GM13977 (cell line): ENCODE data around the gene SLC22A8.

Source experiments
- DNase-seq: peaks from one replicate; pipeline ENCODE4 v3.0.0; 2012; ENCODE audit warnings: low spot score
- in situ Hi-C: fragments of 300-500 bp; cut with MboI; formaldehyde crosslinking; loops from one replicate; pipeline ENCODE4 v1.12.0; 2022; ENCODE audit warnings: low sequenced_read_pairs, low pct_unique_long_range_greater_than_20kb, mixed read lengths, inconsistent platforms; ENCODE audit not compliant: unreplicated experiment
- TF ChIP-seq, protein P1 (sequence below): IDR thresholded peaks from 2 replicates; pipeline ENCODE4 v1.5.1; 2012; ENCODE audit warnings: mild to moderate bottlenecking, control low read depth; ENCODE audit not compliant: insufficient read depth; ENCODE audit errors: extremely low read depth, missing control alignments

The SLC22A8 gene

DNA sequence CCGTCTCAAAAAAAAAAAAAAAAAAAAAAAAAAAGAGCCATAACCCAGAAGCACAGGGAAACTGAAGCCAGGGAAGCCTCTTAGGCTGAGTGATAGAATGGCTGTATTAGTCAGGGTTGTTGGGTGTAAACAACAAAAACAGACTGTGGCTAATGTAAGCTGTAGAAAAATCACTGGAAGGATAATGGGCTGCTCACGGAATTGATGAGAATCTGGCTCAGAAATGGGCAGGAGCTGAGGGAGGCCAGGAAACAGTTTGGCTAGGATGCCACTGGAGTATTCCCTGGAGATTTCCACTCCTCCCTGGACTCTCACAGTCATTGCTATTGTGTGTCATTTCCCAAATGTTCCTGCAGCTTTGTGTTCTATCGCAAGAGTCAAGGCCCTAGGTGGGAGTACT is 53.2 kb downstream of the SLC22A8 start:
- DNase-seq = no peak
- in situ Hi-C loops = no loop called here
- TF ChIP-seq, protein P1, sequence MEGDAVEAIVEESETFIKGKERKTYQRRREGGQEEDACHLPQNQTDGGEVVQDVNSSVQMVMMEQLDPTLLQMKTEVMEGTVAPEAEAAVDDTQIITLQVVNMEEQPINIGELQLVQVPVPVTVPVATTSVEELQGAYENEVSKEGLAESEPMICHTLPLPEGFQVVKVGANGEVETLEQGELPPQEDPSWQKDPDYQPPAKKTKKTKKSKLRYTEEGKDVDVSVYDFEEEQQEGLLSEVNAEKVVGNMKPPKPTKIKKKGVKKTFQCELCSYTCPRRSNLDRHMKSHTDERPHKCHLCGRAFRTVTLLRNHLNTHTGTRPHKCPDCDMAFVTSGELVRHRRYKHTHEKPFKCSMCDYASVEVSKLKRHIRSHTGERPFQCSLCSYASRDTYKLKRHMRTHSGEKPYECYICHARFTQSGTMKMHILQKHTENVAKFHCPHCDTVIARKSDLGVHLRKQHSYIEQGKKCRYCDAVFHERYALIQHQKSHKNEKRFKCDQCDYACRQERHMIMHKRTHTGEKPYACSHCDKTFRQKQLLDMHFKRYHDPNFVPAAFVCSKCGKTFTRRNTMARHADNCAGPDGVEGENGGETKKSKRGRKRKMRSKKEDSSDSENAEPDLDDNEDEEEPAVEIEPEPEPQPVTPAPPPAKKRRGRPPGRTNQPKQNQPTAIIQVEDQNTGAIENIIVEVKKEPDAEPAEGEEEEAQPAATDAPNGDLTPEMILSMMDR = no peak

DNA sequence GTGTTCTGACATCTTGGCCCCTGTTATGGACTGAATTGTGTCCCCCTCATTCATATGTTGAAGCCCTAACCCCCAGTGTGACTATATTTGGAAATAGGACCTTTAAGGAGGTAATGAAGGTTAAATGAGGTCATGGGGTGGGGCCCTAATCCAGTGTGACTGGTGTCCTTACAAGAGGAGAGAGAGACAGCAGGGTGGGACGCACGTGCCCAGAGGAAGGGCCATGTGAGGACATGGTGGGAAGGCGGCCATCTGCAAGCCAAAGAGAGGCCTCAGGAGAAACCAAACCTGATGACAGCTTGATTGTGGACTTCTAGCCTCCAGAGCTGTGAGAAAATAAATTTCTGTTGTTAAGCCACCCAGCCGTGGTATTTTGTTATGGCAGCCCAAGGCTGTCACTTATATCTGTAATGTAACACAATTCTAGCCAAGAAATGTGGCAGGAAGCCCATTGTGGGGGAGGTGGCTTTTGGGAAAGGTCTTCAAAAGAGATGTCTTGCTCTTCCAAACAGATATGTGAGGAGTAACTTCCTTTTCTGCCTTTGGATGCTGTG is 54.5 kb downstream of the SLC22A8 start:
- DNase-seq = no peak
- TF ChIP-seq, protein P1 = no peak
- in situ Hi-C loops = no loop called here

DNA sequence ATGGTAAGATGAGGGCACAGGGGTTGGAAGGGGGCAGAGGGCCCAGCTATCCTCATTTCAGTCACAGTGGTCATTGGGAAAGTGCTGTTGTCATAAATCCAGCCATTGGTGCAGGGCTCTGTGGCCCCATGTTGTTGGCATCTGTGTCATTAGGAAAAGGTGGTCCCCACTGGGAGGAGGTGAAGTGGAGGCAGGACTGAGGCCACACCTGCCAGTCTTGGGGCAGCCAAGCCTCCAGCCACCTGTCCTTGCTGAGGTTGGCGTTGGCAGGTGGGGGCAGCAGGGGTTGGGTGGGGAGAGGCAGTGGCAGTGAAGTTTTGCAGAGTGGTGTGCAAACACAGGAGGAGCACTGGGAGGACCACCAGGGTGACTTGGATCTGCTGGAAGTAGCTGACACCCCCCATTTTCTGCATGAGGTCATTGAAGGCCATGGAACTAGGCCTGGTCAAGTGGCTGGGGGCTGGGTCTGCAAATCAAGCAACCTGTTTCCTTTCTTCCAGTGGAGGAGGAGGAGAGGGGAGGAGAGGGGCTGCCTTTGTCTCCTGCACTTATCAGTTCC is 56.1 kb downstream of the SLC22A8 start:
- in situ Hi-C loops = no loop called here

DNA sequence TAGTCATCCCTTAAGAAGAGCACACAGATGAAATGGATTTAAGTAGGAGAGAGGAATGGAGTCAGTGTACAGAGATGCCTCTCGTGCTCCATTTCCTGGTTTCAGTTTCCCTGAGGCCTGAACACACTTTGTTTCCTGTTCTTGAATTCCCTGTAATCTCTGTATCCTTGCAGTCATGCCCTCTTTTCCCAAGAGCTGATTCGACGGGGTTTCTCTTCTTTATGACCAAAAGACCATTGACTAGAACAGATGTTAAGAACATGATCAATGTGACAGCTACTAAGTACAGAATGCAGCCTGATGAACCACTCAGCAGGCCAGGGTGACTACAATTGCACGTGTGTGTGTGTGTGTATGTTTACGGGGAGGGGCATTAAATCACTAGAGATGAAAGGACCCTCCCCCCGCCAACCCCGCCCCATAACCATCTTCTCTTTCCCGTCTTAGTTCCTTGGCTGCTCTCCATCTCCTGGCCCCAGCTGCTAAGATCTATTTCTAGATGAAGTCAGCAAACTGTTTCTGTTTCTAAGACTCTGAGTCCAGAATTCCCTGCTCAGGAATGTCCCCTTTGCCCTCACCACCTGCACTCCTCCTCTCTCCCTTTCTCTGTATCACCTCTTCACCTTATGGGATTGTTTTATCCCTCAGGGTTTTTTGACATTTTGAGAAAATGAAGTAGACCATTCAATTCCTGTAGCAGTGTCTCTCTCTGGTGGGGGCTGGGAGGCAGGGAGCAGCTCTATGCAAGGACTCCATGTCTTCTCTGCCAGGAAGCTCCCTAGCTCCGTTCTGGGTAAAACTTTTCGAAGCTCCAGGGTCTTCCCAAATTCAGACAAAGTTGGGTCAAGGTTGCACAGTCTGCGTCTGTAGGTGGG is 56.9 kb downstream of the SLC22A8 start:
- DNase-seq = no peak
- in situ Hi-C loops = no loop called here
- TF ChIP-seq, protein P1 = no peak

More for the DNA sequence above, 56.1 kb downstream of the SLC22A8 start:
- TF ChIP-seq, protein P1 = no peak
- DNase-seq = no peak

DNA sequence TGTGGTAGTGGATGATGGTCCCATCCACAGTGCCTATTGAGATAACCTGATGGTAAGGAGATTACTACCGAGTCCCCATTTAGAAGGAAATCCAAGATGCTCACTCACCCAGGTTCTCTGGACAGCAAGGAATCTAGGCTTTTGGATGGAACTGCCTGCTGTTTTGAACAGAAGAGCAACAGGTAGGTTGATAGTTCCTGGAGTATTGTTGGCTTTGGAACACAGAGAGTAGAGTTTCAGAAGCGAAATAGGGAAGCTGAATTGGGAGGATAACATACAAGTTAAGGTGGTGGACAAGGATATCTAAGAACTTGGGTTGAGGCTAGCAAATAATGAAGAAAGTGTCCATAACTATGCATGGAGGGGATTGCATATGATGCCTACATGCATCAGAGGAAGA is 58.5 kb downstream of the SLC22A8 start:
- TF ChIP-seq, protein P1 = no peak
- no peak for DNase-seq
- in situ Hi-C loops = no loop called here

DNA sequence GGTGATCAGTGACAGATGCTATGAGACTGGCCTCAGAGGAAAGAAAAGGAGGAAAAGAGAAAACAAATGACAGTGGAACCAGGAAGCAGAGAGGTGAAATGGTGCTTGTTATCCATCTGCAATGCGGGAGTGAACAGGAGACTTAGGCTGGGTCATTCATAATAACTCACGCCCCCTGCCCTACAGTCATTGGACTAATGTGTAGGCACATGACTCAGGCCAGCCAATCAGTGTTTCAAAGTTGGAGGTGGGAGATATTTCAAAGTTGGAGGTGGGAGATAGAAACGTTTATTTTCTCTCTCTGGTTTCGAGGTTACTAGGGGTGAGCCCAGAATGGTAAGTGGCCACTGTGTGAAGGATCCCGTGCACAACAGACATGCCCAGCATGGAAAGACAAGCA is 61.2 kb downstream of the SLC22A8 start:
- DNase-seq = no peak
- in situ Hi-C loops = no loop called here
- TF ChIP-seq, protein P1 = no peak
